HG03280 (cell line): ENCODE results near the gene IL17C.

Experiments used
- ATAC-seq: cut with Tn5 transposase; IDR thresholded peaks from one replicate; pipeline ENCODE4 v1.9.1; 2021; ENCODE audit warnings: mild to moderate bottlenecking, moderate library complexity; ENCODE audit not compliant: unreplicated experiment

IL17C gene

GRCh38 chr16:88624977-88625576, 13.3 kb upstream of the IL17C start:
- no peak for ATAC-seq

DNA sequence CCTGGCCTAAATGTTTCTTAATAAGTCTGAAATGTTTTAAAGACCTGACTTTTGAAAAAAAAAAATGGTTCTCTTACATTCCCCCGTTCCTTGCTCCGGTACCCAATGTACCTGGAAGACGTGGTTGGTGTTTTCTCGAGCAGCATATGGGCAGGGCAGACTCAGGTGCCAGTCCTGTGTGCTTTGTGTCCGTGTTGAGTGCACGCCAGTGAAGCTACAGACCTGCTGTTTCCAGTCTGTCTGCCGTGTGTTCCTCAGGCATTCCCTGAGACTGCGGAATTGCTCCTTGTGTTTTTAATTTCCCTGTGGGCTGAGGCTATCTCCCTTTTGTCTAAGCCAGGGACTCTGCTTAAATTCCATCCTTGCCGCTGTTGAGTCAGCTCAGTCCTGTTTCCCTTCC, 11.7 kb upstream of the IL17C start:
- no peak for ATAC-seq

GRCh38 chr16:88627531-88628411, 10.6 kb upstream of the IL17C start:
- no peak for ATAC-seq

DNA sequence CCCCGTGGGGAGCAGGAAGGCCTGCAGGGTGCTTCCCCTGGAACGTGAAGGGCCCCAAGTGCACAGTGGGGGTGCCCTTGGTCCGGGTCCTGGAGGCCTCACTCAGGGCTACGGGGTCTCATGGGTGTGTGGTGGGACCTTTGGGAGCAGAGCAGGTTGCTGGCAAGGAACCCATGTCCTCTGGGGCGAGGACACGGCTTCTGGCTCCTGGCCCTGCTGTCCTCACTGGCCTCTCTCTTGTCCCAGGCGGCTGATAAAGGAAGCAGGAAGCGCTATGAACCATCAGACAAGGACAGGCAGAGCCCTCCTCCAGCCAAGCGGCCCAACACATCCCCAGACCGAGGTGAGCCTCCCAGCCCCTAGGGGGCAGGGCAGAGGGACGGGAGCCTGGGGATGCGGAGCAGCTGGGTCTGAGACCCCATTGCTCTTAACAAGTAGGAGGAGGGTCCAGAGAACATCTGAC, 9.8 kb upstream of the IL17C start:
- no peak for ATAC-seq

DNA sequence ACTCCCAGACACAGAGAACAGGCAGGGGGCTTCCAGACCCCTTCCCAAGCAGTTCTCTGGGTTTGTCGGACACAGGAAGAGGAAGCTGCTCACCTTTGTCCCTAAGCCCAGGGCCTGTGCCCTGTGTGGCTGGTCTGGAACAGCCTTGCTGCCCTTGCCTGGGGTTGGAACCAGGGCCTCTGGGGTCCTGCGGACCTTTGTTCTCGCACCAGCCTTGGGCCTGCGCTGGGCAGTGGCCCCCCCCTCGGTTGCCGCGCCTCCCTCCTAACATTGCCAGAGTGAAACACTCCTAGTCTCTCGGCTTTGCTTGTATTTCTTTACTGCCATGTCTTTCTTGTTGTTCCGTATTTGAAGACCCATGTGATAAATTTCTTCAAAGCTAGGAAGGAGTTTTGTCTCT, 8.5 kb upstream of the IL17C start:
- no peak for ATAC-seq

GRCh38 chr16:88630433-88630832, 7.9 kb upstream of the IL17C start:
- ATAC-seq = no peak

DNA sequence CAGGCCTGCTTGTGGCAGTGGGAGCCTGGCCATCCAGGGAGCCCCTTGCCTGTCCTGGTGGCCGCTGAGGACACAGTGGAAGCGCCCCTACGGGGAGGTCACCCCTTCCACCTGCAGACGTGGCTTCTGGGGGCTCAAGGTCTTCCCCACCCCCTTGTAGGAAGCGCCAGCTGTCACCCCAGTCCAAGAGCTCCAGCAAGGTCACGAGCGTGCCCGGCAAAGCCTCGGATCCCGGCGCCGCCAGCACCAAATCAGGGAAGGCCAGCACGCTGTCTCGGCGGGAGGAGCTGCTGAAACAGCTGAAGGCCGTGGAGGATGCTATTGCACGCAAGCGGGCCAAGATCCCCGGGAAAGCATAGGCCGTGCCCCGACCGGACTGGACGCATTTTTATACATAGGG, 7.4 kb upstream of the IL17C start:
- no peak for ATAC-seq

GRCh38 chr16:88631384-88631783, 7.0 kb upstream of the IL17C start:
- ATAC-seq = no peak

DNA sequence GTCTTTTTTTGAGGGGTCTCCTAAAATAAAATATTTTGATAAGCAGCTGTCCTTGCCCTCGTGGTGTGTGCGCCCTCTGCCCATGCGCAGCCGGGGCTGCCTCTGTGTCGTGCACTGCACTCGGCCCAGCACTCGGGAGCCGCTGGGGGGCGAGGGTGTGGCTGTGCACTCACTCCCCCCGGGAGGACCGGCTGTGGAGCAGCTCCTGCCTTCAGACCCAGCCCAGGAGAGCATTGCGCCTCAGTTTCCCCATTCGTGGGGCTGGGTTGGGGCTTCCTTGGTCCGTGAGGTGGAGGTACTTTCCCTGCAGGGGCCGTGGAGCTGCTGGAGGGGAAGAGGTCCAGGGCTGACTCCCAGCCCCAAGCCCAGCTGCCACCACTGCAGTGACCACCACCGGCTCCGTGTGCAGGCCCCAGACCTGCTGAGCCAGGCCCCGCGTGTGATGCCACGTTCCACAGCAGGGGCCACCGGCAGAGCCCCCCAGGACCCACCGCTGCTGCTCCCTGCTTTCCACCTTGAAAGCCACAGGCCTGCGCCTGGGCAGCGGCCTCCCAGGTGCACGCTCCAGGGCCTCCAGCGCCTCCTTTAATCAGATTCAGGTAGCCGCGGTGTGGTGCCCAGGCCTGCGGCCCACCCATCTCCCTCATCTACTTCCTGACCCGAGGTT, 6.3 kb upstream of the IL17C start:
- no peak for ATAC-seq

DNA sequence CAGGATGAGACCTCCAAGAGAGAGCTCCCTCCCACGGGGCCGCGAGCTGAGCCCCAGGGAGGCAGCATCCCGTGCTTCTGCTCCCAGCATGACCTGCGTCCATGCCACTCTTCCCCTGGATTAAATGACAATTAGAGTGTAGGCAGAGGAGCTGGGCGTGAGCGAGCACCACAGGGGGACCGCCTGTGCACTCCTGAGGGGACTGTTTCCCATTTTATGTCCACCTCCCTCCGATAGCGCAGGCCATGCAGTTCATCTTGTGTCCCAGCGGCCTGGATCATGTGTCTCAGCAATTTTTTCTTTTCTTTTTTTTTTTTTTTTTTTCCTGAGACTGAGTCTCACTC, 5.8 kb upstream of the IL17C start:
- no peak for ATAC-seq

DNA sequence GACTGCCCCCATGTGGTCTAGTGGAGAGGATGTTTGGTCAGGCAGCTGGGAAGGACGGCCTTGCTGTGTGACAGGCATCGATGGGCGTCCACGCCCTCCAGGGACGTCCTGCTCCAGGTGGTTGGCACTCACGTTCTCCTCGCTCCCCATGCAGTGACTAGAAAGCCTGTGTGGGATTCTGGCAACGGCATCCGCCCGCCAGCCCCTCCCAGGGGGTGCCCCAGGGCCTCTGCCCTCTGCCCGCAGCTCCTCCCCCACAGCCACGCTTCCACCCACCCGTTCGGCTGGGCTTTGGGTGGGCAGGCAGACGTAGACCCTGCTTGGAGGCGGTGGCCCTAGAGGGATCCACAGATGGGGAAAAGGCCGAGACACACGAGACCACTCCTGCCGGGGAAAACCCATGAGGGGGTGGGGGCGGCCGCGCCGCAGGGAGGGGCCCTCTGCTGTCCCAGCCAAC, 4.7 kb upstream of the IL17C start:
- peak; percentile 34 for ATAC-seq

DNA sequence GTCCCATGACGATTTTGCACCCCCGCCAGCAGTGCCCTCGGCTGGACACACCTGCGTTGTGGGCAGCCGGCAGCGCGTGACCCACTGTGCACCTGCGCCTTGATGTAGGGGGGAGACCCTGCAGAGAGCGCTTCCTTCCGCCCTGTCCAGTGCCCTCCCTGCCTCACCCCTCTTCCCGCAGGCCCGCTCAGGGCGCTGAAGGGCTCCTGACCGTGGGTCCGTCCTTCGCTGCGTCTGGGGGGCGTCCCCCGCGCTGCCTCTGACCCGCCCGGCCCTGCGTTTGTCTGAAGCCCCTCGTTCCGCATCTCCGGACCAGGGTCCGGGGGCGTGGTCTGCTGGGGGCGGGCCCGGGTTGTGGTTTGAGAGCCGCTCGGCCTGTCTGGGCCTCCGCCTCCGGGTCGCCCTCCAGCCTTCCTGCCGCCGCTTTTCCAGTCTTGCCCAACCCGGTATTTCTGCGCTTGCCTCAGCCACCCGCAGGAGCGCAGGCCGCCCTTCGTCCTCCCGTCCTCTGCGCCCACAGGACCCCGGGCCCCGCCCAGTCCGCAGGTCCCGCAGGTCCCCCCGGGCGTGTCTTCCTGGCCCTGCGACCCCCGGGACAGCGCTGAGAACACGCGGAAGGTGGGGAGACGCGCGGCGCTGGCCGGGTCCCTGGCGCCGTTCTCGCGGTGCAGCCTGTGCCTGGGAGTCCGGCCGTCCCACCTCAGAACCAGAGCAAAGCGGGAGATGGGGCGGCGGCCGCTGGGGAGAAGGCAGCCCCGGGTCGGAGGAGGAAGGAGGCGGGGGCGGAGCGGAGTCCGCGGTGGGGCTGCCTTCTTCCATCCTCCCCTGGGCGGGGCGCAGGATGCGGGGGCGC, 4.0 kb upstream of the IL17C start:
- peak; percentile 42 for ATAC-seq

DNA sequence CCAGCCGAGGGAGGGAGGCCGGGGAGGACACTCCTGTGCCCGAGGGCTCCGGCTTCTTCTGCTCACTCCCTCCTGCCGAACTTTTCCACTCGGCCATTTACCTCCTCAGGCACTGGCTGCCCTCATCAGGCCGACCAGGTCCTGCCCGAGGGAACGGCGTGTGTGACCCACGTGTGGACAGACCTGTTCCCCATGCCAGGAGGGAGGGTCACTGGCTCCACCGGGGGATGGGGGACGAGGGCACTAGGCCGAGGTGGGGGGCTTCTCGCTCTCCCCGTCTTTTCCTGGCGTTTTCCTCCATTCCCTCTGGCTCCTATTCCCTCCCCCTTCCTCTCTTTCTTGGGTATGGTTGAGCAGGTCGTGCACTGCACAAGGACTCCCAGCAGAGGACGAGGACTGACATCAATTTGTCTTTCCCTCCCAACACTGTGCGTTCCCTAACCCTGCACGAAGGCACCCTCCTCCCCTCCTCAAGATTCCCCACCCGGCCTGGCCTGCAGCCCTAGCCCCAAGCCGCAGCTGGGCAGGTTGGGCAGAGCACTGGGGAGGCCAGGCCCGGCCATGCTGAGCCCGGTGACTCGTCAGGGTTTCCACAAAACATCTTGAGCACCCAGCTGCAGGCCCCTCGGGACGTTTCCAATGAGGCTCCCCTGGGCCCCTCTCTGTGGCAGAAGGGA, 3.2 kb upstream of the IL17C start:
- no peak for ATAC-seq

- no peak for ATAC-seq
These were observed 2.6 kb upstream of the IL17C start for GRCh38 chr16:88635671-88636319.

GRCh38 chr16:88636488-88637265, 1.7 kb upstream of the IL17C start:
- ATAC-seq = no peak

GRCh38 chr16:88639231-88640038, 1.1 kb downstream of the IL17C start:
- ATAC-seq = no peak

- ATAC-seq = no peak
These were observed 1.7 kb downstream of the IL17C start for GRCh38 chr16:88640039-88640495.
